ENCODE results near the gene BZW1. TPM values are rescaled to one million over a fixed set of nuclear protein-coding genes. Genes with fewer than 3 reads are reported as not detected.

BZW1 gene
- total RNA-seq (2021; ENCODE audit: unreplicated experiment): 454 TPM
- 274 and 315 TPM in 2 replicates for polyA plus RNA-seq (2012)
- percentile 98 among the genes with signal in this experiment for Bru-seq, nascent RNA
- percentile 100 among the genes with signal in this experiment for BruChase-seq, experiment 1, labeled RNA remaining after a 6-hour chase
- BruChase-seq, experiment 2, labeled RNA remaining after a 2-hour chase: percentile 99 among the genes with signal in this experiment
- long read RNA-seq, full-length matches to known transcripts: 663 of 778 reads
- long read RNA-seq, partial matches to known transcripts: 30 of 778 reads
- long read RNA-seq, other reads (novel, unspliced or antisense): 85 of 778 reads

DNA sequence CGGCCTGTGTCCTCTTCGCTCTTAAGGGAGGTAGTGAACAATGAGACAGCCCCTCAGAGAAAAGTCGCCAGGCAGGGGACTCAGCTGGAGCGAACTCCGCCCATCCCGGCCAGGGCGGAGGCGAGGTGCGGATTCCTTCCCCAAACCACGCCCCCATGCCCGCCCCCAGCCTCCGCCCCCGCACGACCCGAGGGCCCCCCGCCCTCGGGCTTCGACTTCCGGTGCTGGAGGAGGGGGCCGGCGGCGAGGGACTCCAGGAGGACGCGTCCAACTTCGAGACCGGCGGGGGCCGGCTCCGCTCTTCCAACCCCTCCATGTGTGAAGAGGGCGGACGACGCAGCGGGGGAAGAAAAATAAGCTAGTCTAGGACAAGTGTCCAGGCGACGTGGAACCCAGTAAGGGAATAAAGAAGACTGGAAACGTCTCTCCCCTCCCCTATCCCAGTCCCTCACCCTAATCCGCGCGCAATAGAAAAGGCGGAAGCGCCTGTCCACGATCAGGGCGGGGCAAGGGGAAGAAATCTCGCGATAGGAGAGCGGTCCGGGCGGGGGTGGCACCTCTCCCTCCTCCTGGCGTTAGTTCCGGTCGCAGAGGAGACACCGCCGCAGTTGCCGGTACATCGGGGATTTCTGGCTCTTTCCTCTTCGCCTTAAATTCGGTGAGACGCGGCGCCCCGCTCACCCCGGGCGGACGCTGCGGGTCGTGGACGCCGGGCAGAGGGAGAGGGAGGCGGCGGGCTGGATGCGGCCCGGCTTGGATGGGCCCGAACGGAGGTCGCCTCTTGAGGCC lies at the start of gene BZW1:
Gene BZW1 (plus strand): TSS at position 578 of the 789 bp plus-strand sequence. CDS start 1,308 bp downstream, outside the sequence.
- RAD21 ChIA-PET (ENCODE audit: low non-redundant PET in 1 of 2, low total read pairs in 2 of 2, uncharacterized antibody in 2 of 2, unreplicated experiment in 2 of 2): no interaction called here
- peak within 1 kb of the TSS; percentile 66 to 85 for H3K4me3 ChIP-seq (replicated peaks in 1 of 2; ENCODE audit: low read depth in 1 of 2, low read length in 2 of 2)
- peaks cover 26% of the 10 kb centered on the region; the same call in 1 of the 2 replicates for H4K20me1 ChIP-seq (ENCODE audit: insufficient read depth)
- H3K4me2 ChIP-seq (ENCODE audit: low read length): peak within 1 kb of the TSS; percentile 82
- DNase-seq (ENCODE audit: low read depth, low spot score): peak; percentile 92
- H3K9me3 ChIP-seq (ENCODE audit: control insufficient read depth in 1 of 2, insufficient read depth in 1 of 2, low read depth in 1 of 2, low read length in 2 of 2): no peaks in the 10 kb centered on the region
- intact Hi-C loops (cut with micrococcal nuclease): loop anchor here (1.0 to 5.0 kb wide), 4 partner anchors 47 to 834 kb away; partner anchors contain the start of gene CLK1
- no TSS peak for BruUV-seq (replicated peaks)
- CTCF ChIA-PET: no interaction called here
- POLR2A ChIA-PET: interaction anchor here (1.1 to 1.4 kb wide), 3 partner anchors 9 to 46 kb away, joined by 3 to 7 read pairs (median 3); no protein-coding TSS in a partner anchor
- peak within 1 kb of the TSS; percentile 90 for H3K9ac ChIP-seq (ENCODE audit: low read length)
- no peaks in the 10 kb centered on the region for H3K9me2 ChIP-seq (ENCODE audit: insufficient read depth)
- peak; percentile 90 for ATAC-seq
- H2AFZ ChIP-seq (ENCODE audit: low read depth, low read length, poor library complexity, severe bottlenecking): no peak within 1 kb of the TSS
- H3K36me3 ChIP-seq (ENCODE audit: control insufficient read depth in 1 of 2, insufficient read depth in 2 of 2, low read length in 2 of 2): peaks cover 33 to 34% of the 10 kb centered on the region in 2 experiments
- H3K79me2 ChIP-seq (ENCODE audit: insufficient read depth, low read length): peaks cover 48% of the 10 kb centered on the region
- peak within 1 kb of the TSS; percentile 96 for H3K27ac ChIP-seq (ENCODE audit: low read depth, low read length)
- H3K4me1 ChIP-seq (ENCODE audit: control insufficient read depth in 1 of 2, insufficient read depth in 2 of 2, low read length in 2 of 2): peaks cover 12 to 26% of the 10 kb centered on the region in 2 experiments
- H3K27me3 ChIP-seq (ENCODE audit: insufficient read depth, low read length): no peaks in the 10 kb centered on the region
- TF ChIP-seq EZH2phosphoT487 (IDR thresholded peaks at IDR 0.05; ENCODE audit: borderline replicate concordance) (no peak), RAD21 (IDR thresholded peaks at IDR 0.05; ENCODE audit: low read depth) (0 out of 2 replicates have a peak, but pooled peaks have one; percentile 4), EGR1 (IDR thresholded peaks at IDR 0.05; ENCODE audit: low read depth) (peak; percentile 98), TCF7L2 (IDR thresholded peaks at IDR 0.05; ENCODE audit: borderline replicate concordance, extremely low read depth, insufficient read depth, insufficient read length) (peak; percentile 36), SP1 (IDR thresholded peaks at IDR 0.05; ENCODE audit: low read depth) (peak; percentile 77), POLR2A (IDR thresholded peaks at IDR 0.05; ENCODE audit: borderline replicate concordance, extremely low read depth, insufficient read depth, insufficient read length) (peak; percentile 74), FOSL1 (IDR thresholded peaks at IDR 0.05; ENCODE audit: low read depth) (no peak), CBX3 (IDR thresholded peaks at IDR 0.05; ENCODE audit: low read depth) (peak; percentile 62; the same call in 1 of the 2 replicates), YY1 (IDR thresholded peaks at IDR 0.05; ENCODE audit: extremely low read depth, insufficient replicate concordance, low read depth, low read length) (peak; percentile 10), EZH2 (IDR thresholded peaks at IDR 0.05) (no peak), CEBPB (IDR thresholded peaks at IDR 0.05; ENCODE audit: low read depth) (no peak), JUND (IDR thresholded peaks at IDR 0.05) (peak; percentile 65), ZNF274 (IDR thresholded peaks at IDR 0.05; ENCODE audit: low read depth, low read length) (no peak)
- TF ChIP-seq, protein P1, sequence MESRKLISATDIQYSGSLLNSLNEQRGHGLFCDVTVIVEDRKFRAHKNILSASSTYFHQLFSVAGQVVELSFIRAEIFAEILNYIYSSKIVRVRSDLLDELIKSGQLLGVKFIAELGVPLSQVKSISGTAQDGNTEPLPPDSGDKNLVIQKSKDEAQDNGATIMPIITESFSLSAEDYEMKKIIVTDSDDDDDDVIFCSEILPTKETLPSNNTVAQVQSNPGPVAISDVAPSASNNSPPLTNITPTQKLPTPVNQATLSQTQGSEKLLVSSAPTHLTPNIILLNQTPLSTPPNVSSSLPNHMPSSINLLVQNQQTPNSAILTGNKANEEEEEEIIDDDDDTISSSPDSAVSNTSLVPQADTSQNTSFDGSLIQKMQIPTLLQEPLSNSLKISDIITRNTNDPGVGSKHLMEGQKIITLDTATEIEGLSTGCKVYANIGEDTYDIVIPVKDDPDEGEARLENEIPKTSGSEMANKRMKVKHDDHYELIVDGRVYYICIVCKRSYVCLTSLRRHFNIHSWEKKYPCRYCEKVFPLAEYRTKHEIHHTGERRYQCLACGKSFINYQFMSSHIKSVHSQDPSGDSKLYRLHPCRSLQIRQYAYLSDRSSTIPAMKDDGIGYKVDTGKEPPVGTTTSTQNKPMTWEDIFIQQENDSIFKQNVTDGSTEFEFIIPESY (IDR thresholded peaks at IDR 0.05; ENCODE audit: extremely low read depth, insufficient replicate concordance, low read length): peak; percentile 96
- TF ChIP-seq, protein P2, sequence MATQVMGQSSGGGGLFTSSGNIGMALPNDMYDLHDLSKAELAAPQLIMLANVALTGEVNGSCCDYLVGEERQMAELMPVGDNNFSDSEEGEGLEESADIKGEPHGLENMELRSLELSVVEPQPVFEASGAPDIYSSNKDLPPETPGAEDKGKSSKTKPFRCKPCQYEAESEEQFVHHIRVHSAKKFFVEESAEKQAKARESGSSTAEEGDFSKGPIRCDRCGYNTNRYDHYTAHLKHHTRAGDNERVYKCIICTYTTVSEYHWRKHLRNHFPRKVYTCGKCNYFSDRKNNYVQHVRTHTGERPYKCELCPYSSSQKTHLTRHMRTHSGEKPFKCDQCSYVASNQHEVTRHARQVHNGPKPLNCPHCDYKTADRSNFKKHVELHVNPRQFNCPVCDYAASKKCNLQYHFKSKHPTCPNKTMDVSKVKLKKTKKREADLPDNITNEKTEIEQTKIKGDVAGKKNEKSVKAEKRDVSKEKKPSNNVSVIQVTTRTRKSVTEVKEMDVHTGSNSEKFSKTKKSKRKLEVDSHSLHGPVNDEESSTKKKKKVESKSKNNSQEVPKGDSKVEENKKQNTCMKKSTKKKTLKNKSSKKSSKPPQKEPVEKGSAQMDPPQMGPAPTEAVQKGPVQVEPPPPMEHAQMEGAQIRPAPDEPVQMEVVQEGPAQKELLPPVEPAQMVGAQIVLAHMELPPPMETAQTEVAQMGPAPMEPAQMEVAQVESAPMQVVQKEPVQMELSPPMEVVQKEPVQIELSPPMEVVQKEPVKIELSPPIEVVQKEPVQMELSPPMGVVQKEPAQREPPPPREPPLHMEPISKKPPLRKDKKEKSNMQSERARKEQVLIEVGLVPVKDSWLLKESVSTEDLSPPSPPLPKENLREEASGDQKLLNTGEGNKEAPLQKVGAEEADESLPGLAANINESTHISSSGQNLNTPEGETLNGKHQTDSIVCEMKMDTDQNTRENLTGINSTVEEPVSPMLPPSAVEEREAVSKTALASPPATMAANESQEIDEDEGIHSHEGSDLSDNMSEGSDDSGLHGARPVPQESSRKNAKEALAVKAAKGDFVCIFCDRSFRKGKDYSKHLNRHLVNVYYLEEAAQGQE (IDR thresholded peaks at IDR 0.05; ENCODE audit: low read depth): no peak
- TF ChIP-seq, protein P3, sequence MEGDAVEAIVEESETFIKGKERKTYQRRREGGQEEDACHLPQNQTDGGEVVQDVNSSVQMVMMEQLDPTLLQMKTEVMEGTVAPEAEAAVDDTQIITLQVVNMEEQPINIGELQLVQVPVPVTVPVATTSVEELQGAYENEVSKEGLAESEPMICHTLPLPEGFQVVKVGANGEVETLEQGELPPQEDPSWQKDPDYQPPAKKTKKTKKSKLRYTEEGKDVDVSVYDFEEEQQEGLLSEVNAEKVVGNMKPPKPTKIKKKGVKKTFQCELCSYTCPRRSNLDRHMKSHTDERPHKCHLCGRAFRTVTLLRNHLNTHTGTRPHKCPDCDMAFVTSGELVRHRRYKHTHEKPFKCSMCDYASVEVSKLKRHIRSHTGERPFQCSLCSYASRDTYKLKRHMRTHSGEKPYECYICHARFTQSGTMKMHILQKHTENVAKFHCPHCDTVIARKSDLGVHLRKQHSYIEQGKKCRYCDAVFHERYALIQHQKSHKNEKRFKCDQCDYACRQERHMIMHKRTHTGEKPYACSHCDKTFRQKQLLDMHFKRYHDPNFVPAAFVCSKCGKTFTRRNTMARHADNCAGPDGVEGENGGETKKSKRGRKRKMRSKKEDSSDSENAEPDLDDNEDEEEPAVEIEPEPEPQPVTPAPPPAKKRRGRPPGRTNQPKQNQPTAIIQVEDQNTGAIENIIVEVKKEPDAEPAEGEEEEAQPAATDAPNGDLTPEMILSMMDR (IDR thresholded peaks at IDR 0.05 in 2 of 3, conservative IDR thresholded peaks at IDR 0.05 in 1 of 3; ENCODE audit: borderline replicate concordance in 1 of 3, insufficient read depth in 1 of 3, low read depth in 2 of 3, low read length in 2 of 3): no peak
- TF ChIP-seq, protein P4, sequence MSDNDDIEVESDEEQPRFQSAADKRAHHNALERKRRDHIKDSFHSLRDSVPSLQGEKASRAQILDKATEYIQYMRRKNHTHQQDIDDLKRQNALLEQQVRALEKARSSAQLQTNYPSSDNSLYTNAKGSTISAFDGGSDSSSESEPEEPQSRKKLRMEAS (IDR thresholded peaks at IDR 0.05): peak; percentile 72
